H1 (cell line): Measurements from ENCODE around the gene TMEM238. TPM values are rescaled to one million over a fixed set of nuclear protein-coding genes. Genes with fewer than 3 reads are reported as not detected.

Experiments
- CTCF ChIA-PET: fragments of 300-600 bp; sonication (Branson Sonifier 250); formaldehyde crosslinking; loops from one replicate; lab custom pipeline; 2021; ENCODE audit not compliant: partially characterized antibody; lab: Charles Lee
- POLR2A ChIA-PET: fragments of 300-600 bp; sonication (Branson Sonifier 250); formaldehyde crosslinking; loops from one replicate; lab custom pipeline; 2021; ENCODE audit warnings: inconsistent platforms; ENCODE audit not compliant: partially characterized antibody; lab: Charles Lee
- DNase-seq, 2 experiments: peaks; one replicate each; pipeline versions ENCODE4 v3.0.0 to v3.0.0-alpha.2; 2010 to 2022; ENCODE audit warnings: low spot score in 2 of 2, low read depth in 1 of 2, mixed read lengths in 1 of 2
- FAIRE-seq: peaks from 2 replicates; lab custom pipeline; 2011; peaks lifted over from hg19 to GRCh38; lab: Jason Lieb, UNC
- H2AFZ ChIP-seq: 2 replicates; pipeline ENCODE4 v1.8.1; 2012; ENCODE audit warnings: low read length, inconsistent platforms
- H2AK5ac ChIP-seq: 2 replicates; pipeline ENCODE4 v1.6.1; 2013; ENCODE audit warnings: low read depth, low read length
- H2BK120ac ChIP-seq: replicated peaks from 2 replicates; pipeline ENCODE3; 2013; ENCODE audit warnings: low read depth, low read length, inconsistent platforms
- H2BK12ac ChIP-seq: 2 replicates; pipeline ENCODE4 v1.6.1; 2013; ENCODE audit warnings: low read depth, low read length
- H2BK15ac ChIP-seq: 2 replicates; pipeline ENCODE4 v1.6.1; 2013; ENCODE audit warnings: low read length
- H2BK20ac ChIP-seq: 2 replicates; pipeline ENCODE4 v1.6.1; 2013; ENCODE audit warnings: low read length
- H2BK5ac ChIP-seq: 2 replicates; pipeline ENCODE4 v1.6.1; 2013; ENCODE audit warnings: low read depth, low read length
- H3K14ac ChIP-seq: 2 replicates; pipeline ENCODE4 v1.6.1; 2013; ENCODE audit warnings: inconsistent platforms; ENCODE audit not compliant: insufficient read length
- H3K18ac ChIP-seq: 2 replicates; pipeline ENCODE4 v1.6.1; 2013; ENCODE audit warnings: low read length; ENCODE audit errors: extremely low read depth
- H3K23ac ChIP-seq: 2 replicates; pipeline ENCODE4 v1.6.1; 2013; ENCODE audit warnings: inconsistent platforms; ENCODE audit not compliant: insufficient read length
- H3K23me2 ChIP-seq: 2 replicates; pipeline ENCODE4 v1.6.1; 2013; ENCODE audit warnings: low read depth, low read length
- H3K27ac ChIP-seq: 2 replicates; pipeline ENCODE4 v1.6.1; 2011; ENCODE audit warnings: low read depth, low read length, inconsistent platforms
- H3K27me3 ChIP-seq, 4 experiments: replicated peaks in 1 of 4; 1 replicate in 1 of 4; 2 replicates in 3 of 4; pipeline versions ENCODE4 v1.6.1 to v1.8.1; 2011 to 2013; ENCODE audit warnings: low read length in 3 of 4, mild to moderate bottlenecking in 3 of 4, inconsistent platforms in 2 of 4, mixed read lengths in 2 of 4, moderate library complexity in 1 of 4; ENCODE audit not compliant: control insufficient read depth in 3 of 4, insufficient read depth in 3 of 4; ENCODE audit errors: extremely low read depth in 1 of 4
- H3K36me3 ChIP-seq, 4 experiments: 2 replicates each; pipeline versions ENCODE4 v1.6.1 to v1.8.1; 2011 to 2013; ENCODE audit warnings: mild to moderate bottlenecking in 4 of 4, low read length in 3 of 4, moderate library complexity in 2 of 4, control low read depth in 1 of 4, inconsistent platforms in 1 of 4; ENCODE audit not compliant: insufficient read depth in 4 of 4, control insufficient read depth in 2 of 4
- H3K4ac ChIP-seq: replicated peaks from 2 replicates; pipeline ENCODE3; 2013; ENCODE audit warnings: low read length, low read depth, mixed read lengths, inconsistent platforms; ENCODE audit not compliant: insufficient read length
- H3K4me1 ChIP-seq, 4 experiments: replicated peaks in 1 of 4; 1 replicate in 1 of 4; 2 replicates in 3 of 4; pipeline versions ENCODE4 v1.6.1 to v1.8.1; 2011 to 2013; ENCODE audit warnings: low read length in 3 of 4, inconsistent platforms in 2 of 4, mixed read lengths in 1 of 4; ENCODE audit not compliant: insufficient read depth in 4 of 4, control insufficient read depth in 3 of 4
- H3K4me2 ChIP-seq, 2 experiments: 2 replicates each; pipeline versions ENCODE4 v1.6.1 to v1.8.1; 2011 to 2013; ENCODE audit warnings: low read depth in 2 of 2, low read length in 2 of 2, control low read depth in 1 of 2, inconsistent platforms in 1 of 2, mild to moderate bottlenecking in 1 of 2; ENCODE audit not compliant: insufficient read depth in 1 of 2
- H3K4me3 ChIP-seq, 4 experiments: fragments of 200-600, 300-600 bp in 1 of 4; sonication (generic), shearing (Covaris generic), sonication (Bioruptor Twin) in 1 of 4; 2 replicates each; pipeline versions ENCODE4 v1.5.1 to v1.8.1; 2011 to 2016; ENCODE audit warnings: low read length in 4 of 4, low read depth in 3 of 4, control low read depth in 2 of 4, inconsistent platforms in 2 of 4, mild to moderate bottlenecking in 2 of 4, mixed read lengths in 1 of 4, moderate library complexity in 1 of 4; ENCODE audit not compliant: insufficient read depth in 2 of 4; ENCODE audit errors: extremely low read depth in 1 of 4
- H3K56ac ChIP-seq: replicated peaks from 2 replicates; pipeline ENCODE3; 2013; ENCODE audit warnings: low read depth, mild to moderate bottlenecking, mixed read lengths, low read length, inconsistent platforms; ENCODE audit not compliant: insufficient read length
- H3K79me1 ChIP-seq: 2 replicates; pipeline ENCODE4 v1.6.1; 2013; ENCODE audit warnings: low read depth, low read length, control low read depth
- H3K79me2 ChIP-seq, 2 experiments: 2 replicates each; pipeline versions ENCODE4 v1.6.1 to v1.8.1; 2012 to 2013; ENCODE audit warnings: low read length in 2 of 2, mild to moderate bottlenecking in 2 of 2, inconsistent platforms in 1 of 2; ENCODE audit not compliant: insufficient read depth in 2 of 2, control insufficient read depth in 1 of 2
- H3K9ac ChIP-seq, 4 experiments: replicated peaks in 1 of 4; 1 replicate in 1 of 4; 2 replicates in 3 of 4; pipeline versions ENCODE4 v1.6.1 to v1.8.1; 2011 to 2013; ENCODE audit warnings: low read depth in 3 of 4, low read length in 3 of 4, control low read depth in 2 of 4, mild to moderate bottlenecking in 2 of 4, moderate library complexity in 2 of 4, inconsistent platforms in 1 of 4; ENCODE audit errors: extremely low read depth in 1 of 4
- H3K9me3 ChIP-seq, 2 experiments: 2 replicates each; pipeline versions ENCODE4 v1.6.1 to v1.8.1; 2012 to 2013; ENCODE audit warnings: mild to moderate bottlenecking in 2 of 2, moderate library complexity in 2 of 2, control low read depth in 1 of 2, inconsistent platforms in 1 of 2, low read depth in 1 of 2, low read length in 1 of 2, mixed read lengths in 1 of 2; ENCODE audit not compliant: insufficient read depth in 2 of 2
- H4K20me1 ChIP-seq, 2 experiments: replicated peaks in 1 of 2; 2 replicates each; pipeline versions ENCODE3 to v1.8.1; 2011 to 2013; ENCODE audit warnings: inconsistent platforms in 2 of 2, low read length in 2 of 2, mild to moderate bottlenecking in 1 of 2; ENCODE audit not compliant: insufficient read depth in 2 of 2, control insufficient read depth in 1 of 2
- H4K5ac ChIP-seq: 2 replicates; pipeline ENCODE4 v1.6.1; 2013; ENCODE audit warnings: low read length, low read depth, mixed read lengths, inconsistent platforms; ENCODE audit not compliant: insufficient read length
- H4K8ac ChIP-seq: 2 replicates; pipeline ENCODE4 v1.8.0; 2013; ENCODE audit warnings: mild to moderate bottlenecking, moderate library complexity, low read length, inconsistent platforms; ENCODE audit not compliant: insufficient read depth; ENCODE audit errors: extremely low read depth
- H4K91ac ChIP-seq: replicated peaks from 2 replicates; pipeline ENCODE3; 2013; ENCODE audit warnings: low read length, mixed read lengths, inconsistent platforms; ENCODE audit not compliant: insufficient read length
- CTBP2 ChIP-seq: IDR thresholded peaks from 2 replicates; pipeline ENCODE4 v1.7.0; 2011; ENCODE audit warnings: borderline replicate concordance, mild to moderate bottlenecking, moderate library complexity, mixed read lengths, low read length; ENCODE audit not compliant: insufficient read depth, insufficient read length
- GTF2F1 ChIP-seq: IDR thresholded peaks from 2 replicates; pipeline ENCODE4 v1.6.1; 2012; ENCODE audit warnings: low read depth, low read length, improper control_type of control experiment, borderline replicate concordance
- NANOG ChIP-seq: IDR thresholded peaks from 2 replicates; pipeline ENCODE4 v1.6.1; 2011; ENCODE audit warnings: low read length, low read depth, mild to moderate bottlenecking, inconsistent platforms; ENCODE audit not compliant: insufficient read depth, poor library complexity, severe bottlenecking
- NRF1 ChIP-seq: IDR thresholded peaks from 2 replicates; pipeline ENCODE4 v1.6.1; 2011; ENCODE audit warnings: mild to moderate bottlenecking, low read depth, low read length, improper control_type of control experiment
- PHF8 ChIP-seq: fragments of 200-600 bp; sonication (generic); conservative IDR thresholded peaks from 2 replicates; pipeline ENCODE4 v1.7.1; 2012; ENCODE audit warnings: low read depth, mild to moderate bottlenecking, inconsistent platforms, low read length, moderate library complexity
- RFX5 ChIP-seq: IDR thresholded peaks from 2 replicates; pipeline ENCODE4 v1.6.1; 2011; ENCODE audit warnings: low read depth, low read length, improper control_type of control experiment, borderline replicate concordance
- RXRA ChIP-seq: IDR thresholded peaks from 2 replicates; pipeline ENCODE4 v1.6.1; 2011; ENCODE audit warnings: low read depth, mild to moderate bottlenecking, low read length, moderate library complexity; ENCODE audit not compliant: insufficient read depth
- SAP30 ChIP-seq: fragments of 300-600 bp; sonication (generic); IDR thresholded peaks from 2 replicates; pipeline ENCODE4 v1.7.1; 2012; ENCODE audit warnings: low read length, moderate library complexity, mild to moderate bottlenecking, inconsistent platforms; ENCODE audit not compliant: insufficient read depth, insufficient replicate concordance
- SIRT6 ChIP-seq: IDR thresholded peaks from one replicate; pipeline ENCODE4 v1.7.1; 2012; ENCODE audit warnings: low read length, inconsistent platforms
- WGBS, 2 experiments: shearing (Covaris generic) in 1 of 2; methylation state at CpG; one replicate each; pipeline versions ENCODE4 v1.1.6 to v1.1.7; 2013 to 2015; ENCODE audit warnings: low lambda C conversion rate in 2 of 2, mixed read lengths in 2 of 2, inconsistent platforms in 1 of 2, low coverage in 1 of 2, missing lambda C conversion rate in 1 of 2; ENCODE audit not compliant: insufficient replicate concordance in 2 of 2, insufficient coverage in 1 of 2, insufficient read length in 1 of 2; ENCODE audit errors: extremely low coverage in 1 of 2, missing lambda C conversion rate in 1 of 2; 5-methylcytosine and 5-hydroxymethylcytosine counted together
- polyA plus RNA-seq, 7 experiments: library from polyadenylated mRNA; depleted of rRNA in 3 of 7; stranded (reverse) in 5 of 7; unstranded in 2 of 7; fragments of >200 nt in 5 of 7; fragments of 200-250 nt in 2 of 7; gene quantifications; 1 replicate in 5 of 7; 2 replicates in 1 of 7; 4 replicates in 1 of 7; pipeline versions ENCODE4 v1.2.1 to v1.2.3, GENCODE V29; 2011 to 2013; ENCODE audit warnings: missing spikeins in 2 of 7, mixed read lengths in 2 of 7
- total RNA-seq: library from RNA; stranded (reverse); fragmentation: NEBNext Ultra II Directional; extraction: Animal tissue kit (Norgen Biotek cat#: 25700); gene quantifications from 2 replicates; pipeline ENCODE4 v1.2.1, GENCODE V29; 2021

The TMEM238 gene
- total and polyA plus RNA-seq, 2 of the 8 experiments (the other 6 are each of a cell fraction or from before 2014, with no cell fraction given): 0.53 to 3.8 TPM

DNA sequence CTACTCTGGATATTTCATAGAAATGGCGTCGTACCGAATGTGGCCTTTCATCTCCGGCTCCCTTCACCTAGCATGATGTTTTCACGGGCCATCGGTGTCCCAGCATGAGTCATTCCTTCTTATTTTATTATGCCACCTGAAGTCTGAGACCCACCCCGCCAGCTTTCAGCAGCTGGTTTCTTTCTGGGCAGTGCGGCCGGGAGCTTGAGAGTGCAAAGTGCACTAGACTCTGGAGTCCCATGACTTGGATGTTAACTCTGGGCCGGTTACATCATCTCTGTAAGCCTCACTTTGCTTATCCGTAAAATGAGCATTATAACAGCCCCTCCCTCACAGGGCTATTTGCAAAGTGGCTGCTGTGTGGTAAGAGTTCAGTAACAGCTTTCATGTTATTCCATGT lies 50.2 kb downstream of the TMEM238 start:
- CTCF ChIA-PET: interaction anchor here (1.0 kb wide), 1 partner anchor 15 kb away, joined by 3 read pairs; no protein-coding TSS in a partner anchor
- H2BK120ac ChIP-seq: no peak overlapping the region
- H3K18ac ChIP-seq: no peak overlapping the region
- DNase-seq (no peak), FAIRE-seq (no peak)
- no peaks in the 10 kb centered on the region for H3K36me3 ChIP-seq
- no peaks in the 10 kb centered on the region for H3K79me2 ChIP-seq
- no peaks in the 10 kb centered on the region for H3K9me3 ChIP-seq
- no peak overlapping the region for H3K4ac ChIP-seq
- H4K8ac ChIP-seq: no peak overlapping the region
- no peak overlapping the region for H2BK20ac ChIP-seq
- peaks cover 0 to 7% (median 1%) of the 10 kb centered on the region in 4 experiments; a peak in 2 of 7 replicates for H3K4me1 ChIP-seq
- 88% methylated on average over 11 of the region's 11 CpGs; no CpG with 5 or more reads in 1 of the 2 experiments for WGBS, 2 experiments
- H3K23me2 ChIP-seq: peaks cover 5% of the 10 kb centered on the region; the same call in 1 of the 2 replicates
- no peak overlapping the region for H4K5ac ChIP-seq
- H3K9ac ChIP-seq: no peak overlapping the region
- POLR2A ChIA-PET: interaction anchor here (0.6 to 2.6 kb wide), 6 partner anchors 12 to 179 kb away, joined by 3 to 10 read pairs (median 3); partner anchors contain the start of gene UBE2S
- H3K79me1 ChIP-seq: no peaks in the 10 kb centered on the region
- no peak overlapping the region for H4K91ac ChIP-seq
- no peak overlapping the region for H2AK5ac ChIP-seq
- no peak overlapping the region for H3K4me3 ChIP-seq
- H3K27ac ChIP-seq: no peak overlapping the region
- no peak for TF ChIP-seq SIRT6
- TF ChIP-seq SAP30: no peak
- TF ChIP-seq RFX5: no peak
- no peak for TF ChIP-seq CTBP2
- TF ChIP-seq RXRA: no peak
- TF ChIP-seq PHF8: no peak
- TF ChIP-seq GTF2F1: no peak
- TF ChIP-seq NANOG: no peak
- TF ChIP-seq NRF1: no peak
- no peak overlapping the region for H2BK12ac ChIP-seq
- no peak overlapping the region for H3K56ac ChIP-seq
- no peak overlapping the region for H3K4me2 ChIP-seq
- H3K27me3 ChIP-seq: peaks cover 0 to 3% (median 0%) of the 10 kb centered on the region in 4 experiments; a peak in 1 of 7 replicates
- H2BK5ac ChIP-seq: peak overlapping the region; percentile 10; the same call in 1 of the 2 replicates
- no peak overlapping the region for H3K14ac ChIP-seq
- no peak overlapping the region for H2BK15ac ChIP-seq
- H3K23ac ChIP-seq: no peak overlapping the region
- H2AFZ ChIP-seq: no peak overlapping the region
- no peaks in the 10 kb centered on the region for H4K20me1 ChIP-seq
